ENCODE results near the gene FBXO34.
A peak's percentile ranks its signal among the peaks of the same experiment; 100 is the strongest.
"Not testable (repeated sequence)": the region's sequence is repeated elsewhere in the genome, so short reads cannot be mapped to it uniquely, and the experiment has no call there.

The FBXO34 gene

GRCh38 chr14:55313480-55313879 lies 42.3 kb downstream of the FBXO34 start:
- no peak for DNase-seq

DNA sequence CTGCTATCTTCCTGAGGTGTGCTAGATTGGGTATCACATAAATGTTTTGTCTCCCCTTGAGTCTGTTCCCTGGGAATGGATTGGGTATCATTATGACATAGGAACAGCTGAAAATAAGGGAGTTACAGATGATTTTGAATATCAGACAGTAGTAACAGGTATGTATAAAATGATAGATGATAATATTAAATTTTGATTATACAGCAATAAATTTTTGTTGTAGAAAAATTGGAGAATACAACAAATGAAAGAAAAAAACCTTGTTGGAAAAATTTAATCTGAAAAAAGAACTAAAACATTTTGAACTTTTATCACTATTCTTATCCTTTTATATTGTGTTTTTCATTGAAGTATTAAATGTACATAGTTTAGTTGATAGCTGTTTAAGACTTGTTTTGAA lies 43.2 kb downstream of the FBXO34 start:
- DNase-seq = no peak

DNA sequence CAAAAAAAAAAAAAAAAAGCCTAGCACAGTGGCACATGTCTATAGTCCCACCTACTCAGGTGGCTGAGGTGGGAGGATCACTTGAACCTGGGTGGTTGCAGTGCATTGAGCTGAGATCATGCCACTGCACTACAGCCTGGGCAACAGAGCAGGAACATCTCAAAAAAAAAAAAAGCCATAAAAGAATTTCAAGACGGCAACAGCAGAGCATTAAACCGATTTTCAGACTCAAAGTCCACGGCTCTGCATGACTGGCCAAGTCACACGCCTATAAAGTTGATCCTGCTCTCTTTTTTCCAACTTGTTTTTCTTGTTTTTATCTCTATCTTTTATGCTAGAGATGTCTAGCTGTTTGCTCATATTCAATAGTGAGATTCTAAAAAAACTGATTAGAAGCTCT lies 45.3 kb downstream of the FBXO34 start:
- peak; percentile 47 for DNase-seq

- no peak for DNase-seq
Observed at GRCh38 chr14:55317542-55318306, 46.5 kb downstream of the FBXO34 start.

- no peak for DNase-seq
Observed at GRCh38 chr14:55318694-55319093, 47.5 kb downstream of the FBXO34 start.

- DNase-seq = no peak
Observed at GRCh38 chr14:55323910-55324309, 52.7 kb downstream of the FBXO34 start.

- DNase-seq = no peak
Observed at GRCh38 chr14:55324812-55325211, 53.6 kb downstream of the FBXO34 start.

GRCh38 chr14:55327179-55327578 lies 56.0 kb downstream of the FBXO34 start:
- no peak for DNase-seq

GRCh38 chr14:55328317-55328716 lies 57.1 kb downstream of the FBXO34 start:
- DNase-seq = no peak

GRCh38 chr14:55329999-55330710 lies 58.9 kb downstream of the FBXO34 start:
- no peak for DNase-seq

- DNase-seq = peak; percentile 76
Observed at GRCh38 chr14:55332654-55333570, 61.7 kb downstream of the FBXO34 start.

DNA sequence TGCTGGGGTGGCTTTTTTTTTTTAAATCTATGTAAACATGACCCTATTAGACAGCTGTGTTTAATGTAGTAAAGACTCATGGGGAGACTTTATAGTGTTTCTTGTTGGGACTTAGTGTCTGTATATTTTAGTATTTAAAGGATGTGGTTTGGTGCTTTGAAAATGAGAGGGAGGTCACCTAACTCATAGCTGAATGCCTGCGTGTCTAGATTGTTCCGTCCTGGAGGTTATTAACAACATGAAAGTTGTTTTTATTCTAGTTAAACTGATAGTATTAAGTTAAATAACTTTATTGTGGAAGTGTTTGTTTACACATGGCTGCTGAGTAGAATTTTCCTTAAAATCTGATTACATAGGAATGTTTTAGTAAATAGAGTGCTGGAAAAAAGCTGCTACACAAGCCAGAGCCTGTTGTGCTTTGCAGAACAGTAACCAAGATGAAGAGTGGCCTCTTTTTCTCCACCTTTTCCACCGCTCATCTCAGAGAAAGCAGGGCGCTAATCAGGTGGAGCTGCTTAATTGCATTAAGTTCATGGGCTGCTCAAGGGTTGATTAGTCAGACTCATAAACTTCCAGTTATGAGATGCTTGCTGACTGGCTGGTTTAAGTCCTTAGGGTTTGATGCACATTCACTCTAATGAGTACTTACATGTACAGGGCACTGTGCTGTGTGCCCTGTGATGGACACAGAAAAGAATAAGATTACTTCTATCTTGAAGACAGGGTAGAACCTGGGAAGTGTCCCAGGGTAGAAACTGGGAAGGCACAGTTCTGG lies 62.7 kb downstream of the FBXO34 start:
- no peak for DNase-seq

GRCh38 chr14:55336162-55336561 lies 64.9 kb downstream of the FBXO34 start:
- no peak for DNase-seq

GRCh38 chr14:55336691-55337090 lies 65.5 kb downstream of the FBXO34 start:
- DNase-seq = no peak

- DNase-seq = peak; percentile 22
Observed at GRCh38 chr14:55339770-55340169, 68.5 kb downstream of the FBXO34 start.

- DNase-seq = no peak
Observed at GRCh38 chr14:55340482-55340881, 69.3 kb downstream of the FBXO34 start.

DNA sequence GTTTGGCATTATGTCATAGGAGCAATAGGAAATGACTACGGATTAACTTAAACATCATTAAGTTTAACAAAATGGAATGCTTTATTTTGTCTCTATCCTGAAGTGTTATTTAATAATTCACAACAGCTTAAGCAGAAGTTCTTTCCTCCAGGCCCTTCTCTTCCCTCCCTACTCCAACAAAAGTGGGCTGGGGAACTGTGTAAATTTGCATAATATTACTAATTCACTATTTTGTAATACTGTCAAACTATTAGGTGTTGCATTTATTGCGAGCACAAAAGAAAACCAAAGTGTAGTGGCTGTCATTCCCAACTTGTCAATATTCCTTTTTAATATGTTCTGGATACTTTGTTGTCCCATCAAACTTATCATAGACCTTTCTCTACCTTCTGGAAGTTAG lies 70.6 kb downstream of the FBXO34 start:
- no peak for DNase-seq

DNA sequence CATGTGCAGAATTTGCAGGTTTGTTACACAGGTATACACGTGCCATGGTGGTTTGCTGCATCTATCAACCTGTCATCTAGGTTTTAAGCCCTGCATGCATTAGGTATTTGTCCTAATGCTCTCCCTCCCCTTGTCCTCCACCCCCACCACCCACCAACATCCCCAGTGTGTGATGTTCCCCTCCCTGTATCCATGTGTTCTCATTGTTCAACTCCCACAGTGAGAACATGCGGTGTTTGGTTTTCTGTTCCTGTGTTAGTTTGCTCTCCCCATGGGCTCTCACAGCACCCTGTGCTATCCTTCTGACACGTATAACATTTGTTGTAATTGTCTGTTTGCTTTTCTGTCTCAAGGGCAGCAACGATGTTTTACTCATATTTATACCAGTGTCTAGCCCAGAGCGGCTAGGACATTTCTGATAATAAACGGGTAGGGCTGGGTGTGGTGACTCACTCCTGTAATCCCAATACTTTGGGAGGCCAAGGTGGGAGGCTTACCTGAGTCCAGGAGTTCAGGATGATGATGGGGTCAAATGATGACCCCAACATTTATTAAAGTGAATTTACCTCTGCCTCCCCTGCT lies 73.5 kb downstream of the FBXO34 start:
- not testable (repeated sequence) for DNase-seq

GRCh38 chr14:55347040-55347439 lies 75.8 kb downstream of the FBXO34 start:
- no peak for DNase-seq

- no peak for DNase-seq
Observed at GRCh38 chr14:55347748-55348147, 76.5 kb downstream of the FBXO34 start.

DNA sequence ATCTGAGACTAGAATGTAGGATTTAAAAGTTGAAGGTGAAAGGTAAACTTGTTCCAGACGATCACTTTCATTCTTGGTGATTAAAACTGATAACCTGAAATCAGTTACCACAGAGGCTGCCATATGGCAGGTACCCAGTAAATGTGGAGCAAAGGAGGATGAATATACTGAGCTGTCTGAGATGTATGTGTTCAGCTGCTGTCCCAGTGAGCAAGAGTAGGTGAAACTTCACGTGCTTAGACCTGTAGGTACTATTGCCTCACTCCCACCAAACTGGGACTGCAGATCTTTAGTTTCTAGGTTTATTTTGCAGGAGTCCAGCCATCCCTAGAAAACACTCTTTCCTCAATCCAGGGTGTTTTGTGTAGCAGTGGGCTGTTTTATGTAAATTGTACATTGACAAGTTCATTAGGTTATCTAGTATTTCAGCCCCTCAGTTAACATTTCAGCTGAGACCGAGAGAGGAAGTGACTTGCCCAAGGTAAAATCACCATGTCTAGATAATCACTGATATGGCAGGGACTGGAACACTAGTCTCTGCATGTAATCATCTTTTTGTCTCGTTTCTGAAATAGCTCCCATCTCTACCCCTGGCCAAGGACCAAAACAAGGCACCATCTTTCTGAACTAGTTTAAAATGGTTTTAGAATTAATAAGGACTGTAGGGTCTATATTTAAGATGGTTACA lies 77.7 kb downstream of the FBXO34 start:
- no peak for DNase-seq

DNA sequence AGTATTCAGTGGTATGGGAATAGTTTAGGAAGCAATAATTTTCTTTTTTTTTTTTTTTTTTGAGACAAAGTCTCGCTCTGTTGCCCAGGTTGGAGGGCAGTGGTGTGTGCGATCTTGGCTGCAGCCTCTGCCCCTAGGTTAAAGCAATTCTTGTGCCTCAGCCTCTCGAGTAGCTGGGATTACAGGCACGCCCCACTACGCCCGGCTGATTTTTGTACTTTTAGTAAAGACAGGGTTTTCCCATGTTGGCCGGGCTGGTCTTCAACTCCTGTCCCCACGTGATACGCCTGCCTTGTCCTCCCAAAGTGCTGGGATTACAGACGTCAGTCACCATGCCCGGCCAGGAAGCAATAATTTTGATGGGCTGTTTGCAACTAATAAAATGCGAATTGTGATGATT lies 78.3 kb downstream of the FBXO34 start:
- DNase-seq = no peak
